Measurements from ENCODE around the gene ZNF605.
"Not testable (repeated sequence)": the region's sequence is repeated elsewhere in the genome, so short reads cannot be mapped to it uniquely, and the experiment has no call there.

ZNF605 gene

GRCh38 chr12:132956011-132956788 lies at the start of gene ZNF605:
TSS of gene ZNF605 (minus strand) at chr12:132956306. CDS start at chr12:132945635, 10,671 bp downstream.
- DNase-seq = no peak

DNA sequence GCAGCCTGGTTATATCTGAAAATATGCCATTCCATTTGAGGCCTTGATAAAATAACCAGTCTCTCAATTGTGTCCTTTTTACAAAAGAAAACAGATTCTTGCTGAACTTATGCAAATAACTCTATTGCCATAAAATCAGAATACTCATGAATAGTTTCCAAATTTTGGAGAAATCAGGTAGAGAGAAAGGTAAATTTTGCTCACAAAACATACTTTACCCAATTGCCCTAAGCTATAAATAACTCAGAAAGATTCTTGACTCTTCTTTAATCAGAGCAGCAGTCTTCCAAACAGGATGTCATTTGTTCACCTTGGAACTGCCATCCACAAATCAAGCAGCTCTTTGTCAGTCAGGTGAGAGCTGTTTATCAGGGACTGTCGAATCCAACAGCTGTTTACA lies 42.6 kb upstream of the ZNF605 start:
- no peak for DNase-seq

DNA sequence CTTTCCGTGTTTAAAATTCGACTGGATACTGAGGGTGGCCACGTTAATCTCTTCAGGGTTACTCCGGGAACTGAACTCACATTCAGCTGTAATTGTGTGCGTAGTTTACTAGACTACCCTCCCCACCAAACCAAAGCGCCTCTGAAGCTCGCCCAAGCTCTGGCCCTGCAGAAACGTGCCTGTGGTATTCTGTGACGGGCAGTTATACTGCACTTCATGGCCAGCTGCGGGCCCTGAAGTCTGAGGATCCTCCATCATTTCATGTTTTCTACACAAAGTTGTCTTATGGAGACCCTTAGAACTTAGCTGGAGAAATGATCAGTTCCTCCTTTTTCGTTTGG lies 30.7 kb upstream of the ZNF605 start:
- DNase-seq = no peak

- DNase-seq = peak; percentile 80
These were observed 30.1 kb upstream of the ZNF605 start, which contains the start of gene ZNF26 for GRCh38 chr12:132986001-132986884. TSS of gene ZNF26 (plus strand) at chr12:132986367. CDS start at chr12:132986841, 474 bp downstream.

- not testable (repeated sequence) for DNase-seq
These were observed 20.8 kb upstream of the ZNF605 start for GRCh38 chr12:132976870-132977269.

GRCh38 chr12:132972374-132972773 lies 16.3 kb upstream of the ZNF605 start:
- DNase-seq = no peak

GRCh38 chr12:132967736-132968135 lies 11.6 kb upstream of the ZNF605 start:
- no peak for DNase-seq

- DNase-seq = no peak
These were observed 10.7 kb upstream of the ZNF605 start for GRCh38 chr12:132966676-132967415.

DNA sequence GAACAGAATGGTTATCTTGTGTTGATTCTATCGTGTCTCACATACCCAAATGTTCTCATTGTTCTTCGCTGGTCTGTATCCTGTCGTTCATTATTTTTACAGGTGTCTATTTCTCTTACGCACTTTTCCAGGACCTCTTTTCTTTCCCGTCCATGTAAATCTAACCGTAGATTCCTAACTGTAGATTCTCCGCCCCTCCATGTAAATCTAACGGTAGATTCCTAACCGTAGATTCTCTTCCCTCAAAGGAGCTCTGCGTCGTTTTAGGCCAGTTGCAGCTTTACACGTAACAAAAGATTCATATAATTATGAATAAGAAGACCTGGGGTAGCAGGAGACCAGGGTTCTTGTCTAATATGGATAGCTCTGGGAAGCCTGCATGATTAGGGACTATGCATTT lies 9.7 kb upstream of the ZNF605 start:
- no peak for DNase-seq

DNA sequence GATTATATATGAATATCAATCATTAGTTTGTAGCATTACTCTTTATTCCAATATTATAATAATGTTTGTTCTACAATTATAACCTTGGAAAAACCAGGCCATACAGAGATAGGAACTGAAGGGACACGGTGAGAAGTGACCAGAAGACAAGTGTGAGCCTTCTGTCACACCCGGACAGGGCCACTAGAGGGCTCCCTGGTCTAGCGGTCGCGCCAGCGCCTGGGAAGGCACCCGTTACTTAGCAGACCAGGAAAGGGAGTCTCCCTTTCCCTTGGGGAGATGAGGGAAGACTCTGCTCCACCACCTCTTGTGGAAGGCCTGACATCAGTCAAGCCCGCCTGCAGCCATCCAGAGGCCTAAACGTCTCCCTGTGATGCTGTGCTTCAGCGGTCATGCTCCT lies 7.8 kb upstream of the ZNF605 start:
- not testable (repeated sequence) for DNase-seq

DNA sequence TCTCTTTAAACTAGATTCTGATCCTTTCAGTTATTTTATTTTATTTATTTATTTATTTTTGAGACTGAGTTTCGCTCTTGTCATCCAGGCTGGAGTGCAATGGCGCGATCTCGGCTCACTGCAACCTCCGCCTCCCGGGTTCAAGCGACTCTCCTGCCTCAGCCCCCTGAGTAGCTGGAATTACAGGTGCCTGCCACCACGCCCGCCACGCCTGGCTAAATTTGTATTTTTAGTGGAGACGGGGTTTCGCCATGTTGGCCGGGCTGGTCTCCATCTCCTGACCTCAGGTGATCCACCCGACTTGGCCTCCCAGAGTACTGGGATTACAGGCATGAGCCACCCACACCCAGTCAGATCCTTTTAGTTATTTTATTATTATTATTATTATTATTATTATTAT lies 5.7 kb upstream of the ZNF605 start:
- DNase-seq = not testable (repeated sequence)

DNA sequence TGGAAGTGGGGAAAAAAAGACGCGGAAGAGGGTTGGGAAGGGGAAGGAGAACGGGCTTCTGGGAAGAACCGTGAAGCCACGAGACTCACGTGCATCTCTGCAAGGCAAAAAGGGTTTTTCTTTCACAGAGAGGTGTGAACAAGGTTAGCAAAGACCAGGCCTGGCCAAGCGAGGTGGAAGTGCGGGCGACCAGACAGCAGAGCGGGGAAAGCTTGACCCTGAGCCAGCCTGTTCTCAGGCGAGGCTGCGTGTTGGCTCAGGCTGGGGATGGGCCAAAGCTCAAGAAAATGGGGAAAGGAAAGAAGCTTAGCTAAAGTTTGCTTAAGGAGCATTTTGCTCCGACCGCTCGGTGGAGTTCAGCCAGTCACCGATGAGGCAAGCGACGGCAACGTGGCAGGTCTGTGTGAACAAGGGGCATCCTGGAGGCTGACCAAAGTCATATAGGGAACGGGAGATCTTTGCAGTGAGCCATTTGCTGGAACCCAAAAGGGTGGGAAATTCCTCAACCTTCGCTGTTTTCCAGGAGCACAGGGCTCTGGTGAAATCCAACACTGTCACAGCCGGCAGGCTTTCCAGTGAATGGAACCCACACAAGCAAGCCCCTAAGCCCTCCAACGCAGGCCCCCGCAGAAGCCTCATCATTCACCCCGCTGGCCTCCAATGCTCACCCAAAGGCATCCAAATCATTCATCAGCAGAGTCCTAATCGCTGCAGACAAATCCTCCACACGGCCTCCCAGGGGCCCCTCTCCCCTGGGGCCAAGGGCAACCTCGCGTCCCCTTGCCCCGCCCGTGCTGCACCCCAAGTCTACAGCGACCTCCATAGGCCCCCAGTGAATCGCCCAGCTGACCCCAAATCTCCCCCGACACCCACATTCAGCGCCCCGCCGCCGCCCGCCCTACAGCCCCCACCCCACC lies 754 bp downstream of the ZNF605 start:
- DNase-seq = no peak

- no peak for DNase-seq
These were observed 1.5 kb downstream of the ZNF605 start for GRCh38 chr12:132954471-132955048.

DNA sequence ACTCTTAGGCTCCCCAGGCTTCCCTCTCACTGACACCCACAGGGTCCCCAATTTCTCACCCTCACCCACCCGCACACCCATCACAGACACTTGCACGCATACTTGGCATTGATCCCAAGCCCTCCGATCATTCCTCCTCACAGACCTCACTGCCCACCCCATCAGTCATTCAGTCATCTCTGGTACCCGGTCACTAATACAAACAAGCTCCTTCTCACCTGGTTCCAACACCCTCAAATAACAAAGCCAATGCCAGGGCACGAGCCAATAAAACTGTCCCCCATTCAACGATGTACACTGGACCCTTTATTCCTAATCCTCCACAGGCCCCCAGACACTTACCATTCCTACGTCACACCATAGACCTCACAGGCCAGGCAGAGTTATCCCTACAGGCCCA lies 2.3 kb downstream of the ZNF605 start:
- DNase-seq = no peak

DNA sequence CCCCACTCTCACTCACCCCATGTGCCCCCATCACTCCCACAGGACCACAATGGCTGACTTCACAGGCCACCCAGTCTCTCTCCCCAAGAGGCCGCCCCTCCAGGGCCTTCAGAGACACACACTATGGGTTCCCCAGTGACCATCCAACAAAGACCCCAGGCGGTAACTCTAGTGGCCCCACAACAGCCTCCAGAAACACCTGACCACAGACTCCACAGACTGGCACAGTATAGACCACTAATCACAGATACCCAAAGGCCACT lies 3.0 kb downstream of the ZNF605 start:
- DNase-seq = no peak

GRCh38 chr12:132952371-132953162 lies 3.5 kb downstream of the ZNF605 start:
- no peak for DNase-seq

GRCh38 chr12:132951649-132952048 lies 4.5 kb downstream of the ZNF605 start:
- DNase-seq = no peak

DNA sequence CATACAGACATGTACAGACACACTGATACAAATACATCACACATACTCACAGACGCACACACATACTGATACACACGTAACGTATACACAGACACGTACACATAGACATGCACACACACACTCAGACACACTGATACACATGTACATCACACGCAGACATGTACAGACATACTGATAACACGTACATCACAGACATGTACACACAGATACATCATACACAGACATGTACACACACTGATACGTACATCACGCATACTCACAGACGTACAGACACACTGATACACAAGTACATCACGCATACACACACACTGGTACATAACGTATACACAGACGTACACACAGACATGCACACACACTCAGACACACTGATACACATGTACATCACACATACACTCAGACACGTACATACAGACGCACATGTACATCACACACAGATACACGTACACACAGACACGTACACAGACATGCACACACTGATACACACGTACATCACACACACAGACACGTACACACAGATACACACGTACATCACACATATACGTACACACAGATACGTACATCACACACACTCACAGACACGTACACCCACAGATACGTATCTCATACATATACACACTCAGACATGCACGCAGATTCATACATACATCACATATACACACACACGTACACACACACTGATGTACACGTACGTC lies 5.1 kb downstream of the ZNF605 start:
- no peak for DNase-seq

DNA sequence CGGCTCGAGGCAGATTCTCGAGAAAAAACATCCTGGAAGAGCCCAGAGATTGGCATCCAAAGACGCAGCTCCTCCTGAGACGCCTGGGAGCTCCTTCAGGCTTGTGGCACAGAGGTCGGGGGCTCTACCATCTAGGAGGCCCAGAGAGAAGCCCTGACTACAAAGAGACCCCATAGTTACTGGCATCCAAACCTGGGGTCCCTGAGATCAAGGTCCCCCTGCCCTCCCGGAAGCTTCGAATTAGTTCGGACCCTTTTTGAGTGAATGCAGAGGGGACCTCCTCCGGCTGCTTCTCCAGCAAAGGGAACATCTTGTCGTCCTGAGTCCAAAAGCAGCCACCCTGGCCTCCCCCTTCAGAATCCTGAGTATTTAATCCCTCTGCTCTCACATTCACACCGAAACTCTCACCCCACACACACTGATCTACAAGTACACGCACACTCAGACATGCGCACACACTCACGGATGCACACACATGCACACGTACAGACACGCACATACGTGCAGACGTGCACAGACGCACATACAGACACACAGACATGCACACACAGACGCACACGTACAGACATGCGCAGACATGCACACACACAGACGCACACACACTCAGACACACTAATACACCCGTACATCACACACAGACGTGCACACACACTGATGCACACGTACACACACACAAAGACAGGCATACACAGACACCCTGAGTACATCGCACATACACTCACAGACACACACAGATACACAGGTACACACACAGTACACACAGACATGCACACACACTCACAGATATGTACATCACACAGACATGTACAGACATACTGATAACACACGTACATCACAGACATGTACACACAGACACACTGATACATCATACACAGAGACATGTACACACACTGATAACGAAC lies 5.9 kb downstream of the ZNF605 start:
- DNase-seq = no peak

Measured in NCI-H1048 (cell line).